ENCODE measurements around the gene CYRIA. TPM values are rescaled to one million over a fixed set of nuclear protein-coding genes. Genes with fewer than 3 reads are reported as not detected.

Gene CYRIA
- total and polyA plus RNA-seq, 2 donors (not counting 3 experiments of a cell fraction or from before 2014, with no cell fraction given): 9.3 to 38.4 TPM

GRCh38 chr2:16626497-16626896 lies 39.1 kb downstream of the CYRIA start:
- no TSS peak for BruUV-seq (replicated peaks)
- Histone ChIP-seq H2AFZ (ENCODE audit: low read depth, low read length) (no peak overlapping the region), H3K4me3 (replicated peaks in 1 of 3; ENCODE audit: insufficient read depth in 1 of 3, low read depth in 1 of 3, low read length in 3 of 3) (no peak overlapping the region), H3K4me2 (ENCODE audit: insufficient read depth, low read length) (no peak overlapping the region), H4K20me1 (replicated peaks; ENCODE audit: control insufficient read depth, extremely low read depth, insufficient read depth, low read length) (no peaks in the 10 kb centered on the region), H3K27ac (ENCODE audit: insufficient read depth, low read depth, low read length) (no peak overlapping the region), H3K36me3 (ENCODE audit: control insufficient read depth in 2 of 2, extremely low read depth in 1 of 2, insufficient read depth in 2 of 2, low read length in 2 of 2) (peaks cover 0 to 3% of the 10 kb centered on the region in 2 experiments), H3K27me3 (ENCODE audit: control insufficient read depth in 2 of 2, insufficient read depth in 2 of 2, low read length in 2 of 2) (no peaks in the 10 kb centered on the region), H3K9ac (replicated peaks; ENCODE audit: extremely low read depth, insufficient read depth, low read length) (no peak overlapping the region), H3K4me1 (ENCODE audit: control insufficient read depth, extremely low read depth, insufficient read depth, low read length) (peaks cover 31% of the 10 kb centered on the region), H3K79me2 (ENCODE audit: control insufficient read depth, insufficient read depth, low read length) (peaks cover 1% of the 10 kb centered on the region), H3K9me1 (replicated peaks; ENCODE audit: control insufficient read depth, extremely low read depth, insufficient read depth, low read length) (no peaks in the 10 kb centered on the region), H3K9me3 (replicated peaks; ENCODE audit: control insufficient read depth, insufficient read depth, low read length) (no peaks in the 10 kb centered on the region)
- no peak for DNase-seq (ENCODE audit: low read depth, low spot score)
- CTCF ChIA-PET: interaction anchor here (0.8 to 3.2 kb wide), 3 partner anchors 10 to 130 kb away, joined by 3 to 14 read pairs (median 9); no protein-coding TSS in a partner anchor
- TF ChIP-seq FOS (IDR thresholded peaks at IDR 0.05; ENCODE audit: borderline replicate concordance, insufficient read depth, low read length) (peak; percentile 59), CTCF (IDR thresholded peaks at IDR 0.05; ENCODE audit: extremely low read depth in 1 of 2, insufficient read depth in 1 of 2, low read depth in 1 of 2, low read length in 2 of 2) (no peak)
- POLR2A ChIA-PET: no interaction called here
- intact Hi-C loops (cut with micrococcal nuclease) (no loop called here), dilution Hi-C loops (cut with MboI; ENCODE audit: extremely low pct_ligation_motif_present, low sequenced_read_pairs) (no loop called here)
- peak; percentile 82 for FAIRE-seq

GRCh38 chr2:16625759-16626158 lies 39.9 kb downstream of the CYRIA start:
- H3K4me3 ChIP-seq (replicated peaks in 1 of 3; ENCODE audit: insufficient read depth in 1 of 3, low read depth in 1 of 3, low read length in 3 of 3): no peak overlapping the region
- no peaks in the 10 kb centered on the region for H3K9me1 ChIP-seq (replicated peaks; ENCODE audit: control insufficient read depth, extremely low read depth, insufficient read depth, low read length)
- POLR2A ChIA-PET: no interaction called here
- H3K9ac ChIP-seq (replicated peaks; ENCODE audit: extremely low read depth, insufficient read depth, low read length): no peak overlapping the region
- no TSS peak for BruUV-seq (replicated peaks)
- peaks cover 0 to 8% of the 10 kb centered on the region in 2 experiments for H3K36me3 ChIP-seq (ENCODE audit: control insufficient read depth in 2 of 2, extremely low read depth in 1 of 2, insufficient read depth in 2 of 2, low read length in 2 of 2)
- no peak for TF ChIP-seq EZH2 (IDR thresholded peaks at IDR 0.05; ENCODE audit: borderline replicate concordance, low read depth, low read length, severe bottlenecking)
- peak; percentile 4 for TF ChIP-seq POLR2A (IDR thresholded peaks at IDR 0.05; ENCODE audit: low read depth, low read length)
- no peak for TF ChIP-seq POLR2AphosphoS5 (IDR thresholded peaks at IDR 0.05; ENCODE audit: insufficient read depth, low read depth, low read length)
- no peak for TF ChIP-seq FOS (IDR thresholded peaks at IDR 0.05; ENCODE audit: borderline replicate concordance, insufficient read depth, low read length)
- no peak for TF ChIP-seq CTCF (IDR thresholded peaks at IDR 0.05; ENCODE audit: extremely low read depth in 1 of 2, insufficient read depth in 1 of 2, low read depth in 1 of 2, low read length in 2 of 2)
- no peaks in the 10 kb centered on the region for H4K20me1 ChIP-seq (replicated peaks; ENCODE audit: control insufficient read depth, extremely low read depth, insufficient read depth, low read length)
- CTCF ChIA-PET: interaction anchor here (0.9 to 3.2 kb wide), 5 partner anchors 11 to 131 kb away, joined by 3 to 14 read pairs (median 4); no protein-coding TSS in a partner anchor
- peak overlapping the region; percentile 59 for H3K4me2 ChIP-seq (ENCODE audit: insufficient read depth, low read length)
- dilution Hi-C loops (cut with MboI; ENCODE audit: extremely low pct_ligation_motif_present, low sequenced_read_pairs) (no loop called here), intact Hi-C loops (cut with micrococcal nuclease) (loop anchor here (1.0 kb wide), 2 partner anchors 25 to 41 kb away; no protein-coding TSS in a partner anchor)
- H3K27me3 ChIP-seq (ENCODE audit: control insufficient read depth in 2 of 2, insufficient read depth in 2 of 2, low read length in 2 of 2): no peaks in the 10 kb centered on the region
- DNase-seq (ENCODE audit: low read depth, low spot score) (no peak), FAIRE-seq (no peak)
- peaks cover 31% of the 10 kb centered on the region for H3K4me1 ChIP-seq (ENCODE audit: control insufficient read depth, extremely low read depth, insufficient read depth, low read length)
- peaks cover 1% of the 10 kb centered on the region for H3K79me2 ChIP-seq (ENCODE audit: control insufficient read depth, insufficient read depth, low read length)
- H3K9me3 ChIP-seq (replicated peaks; ENCODE audit: control insufficient read depth, insufficient read depth, low read length): no peaks in the 10 kb centered on the region
- no peak overlapping the region for H2AFZ ChIP-seq (ENCODE audit: low read depth, low read length)
- peak overlapping the region; percentile 54 for H3K27ac ChIP-seq (ENCODE audit: insufficient read depth, low read depth, low read length)
